CD4-positive, alpha-beta memory T cell (primary cell): ENCODE measurements around the gene METTL27. TPM values are rescaled to one million over a fixed set of nuclear protein-coding genes. Genes with fewer than 3 reads are reported as not detected.

ENCODE experiments used
- CTCF ChIA-PET: fragments of 350-600 bp; sonication (Branson Sonifier 250); formaldehyde crosslinking; loops from one replicate; lab custom pipeline; 2021; ENCODE audit warnings: inconsistent platforms; ENCODE audit not compliant: partially characterized antibody; lab: Charles Lee
- POLR2A ChIA-PET: fragments of 350-600 bp; sonication (Branson Sonifier 250); formaldehyde crosslinking; loops from one replicate; lab custom pipeline; 2021; ENCODE audit not compliant: partially characterized antibody; lab: Charles Lee
- DNase-seq, 5 donors: peaks; one replicate each; pipeline versions ENCODE4 v3.0.0 to v3.0.0-alpha.2; 2020 to 2022; ENCODE audit warnings: mixed read lengths in 1 of 5
- H3K27ac ChIP-seq: one replicate; pipeline ENCODE4 v1.7.0; 2013; ENCODE audit warnings: low read depth, low read length
- H3K27me3 ChIP-seq: 2 replicates; pipeline ENCODE4 v1.7.0; 2013; ENCODE audit warnings: mild to moderate bottlenecking, low read length, moderate library complexity; ENCODE audit not compliant: insufficient read depth
- H3K36me3 ChIP-seq: 2 replicates; pipeline ENCODE4 v1.7.0; 2013; ENCODE audit warnings: mild to moderate bottlenecking, low read length, moderate library complexity; ENCODE audit not compliant: insufficient read depth
- H3K4me1 ChIP-seq: 2 replicates; pipeline ENCODE4 v1.7.0; 2013; ENCODE audit warnings: mild to moderate bottlenecking, low read length, moderate library complexity; ENCODE audit not compliant: insufficient read depth
- H3K4me3 ChIP-seq, 2 donors: one replicate each; pipeline ENCODE4 v1.7.0; 2013; ENCODE audit warnings: low read length in 2 of 2, mild to moderate bottlenecking in 1 of 2
- H3K9me3 ChIP-seq, 2 donors: one replicate each; pipeline ENCODE4 v1.7.0; 2013; ENCODE audit warnings: low read length in 2 of 2, control low read depth in 1 of 2; ENCODE audit not compliant: control insufficient read depth in 1 of 2
- H3K27ac Mint-ChIP-seq, 7 donors: one replicate each; pipeline ENCODE4 v1.8.0; 2020 to 2021; ENCODE audit warnings: mixed read lengths in 7 of 7, mild to moderate bottlenecking in 6 of 7, inconsistent platforms in 3 of 7, moderate library complexity in 3 of 7
- H3K27me3 Mint-ChIP-seq, 2 donors: one replicate each; pipeline ENCODE4 v1.8.0; 2020 to 2021; ENCODE audit warnings: mixed read lengths in 2 of 2
- H3K36me3 Mint-ChIP-seq, 2 donors: one replicate each; pipeline ENCODE4 v1.8.0; 2020 to 2021; ENCODE audit warnings: mixed read lengths in 2 of 2, inconsistent platforms in 1 of 2, mild to moderate bottlenecking in 1 of 2
- H3K4me1 Mint-ChIP-seq, 4 donors: one replicate each; pipeline ENCODE4 v1.8.0; 2020 to 2021; ENCODE audit warnings: mixed read lengths in 4 of 4, mild to moderate bottlenecking in 1 of 4
- H3K4me3 Mint-ChIP-seq, 8 donors: one replicate each; pipeline ENCODE4 v1.8.0; 2020 to 2021; ENCODE audit warnings: mixed read lengths in 8 of 8, mild to moderate bottlenecking in 7 of 8, moderate library complexity in 6 of 8, inconsistent platforms in 3 of 8
- H3K9me3 Mint-ChIP-seq, 8 donors: one replicate each; pipeline ENCODE4 v1.8.0; 2020 to 2021; ENCODE audit warnings: mixed read lengths in 8 of 8, mild to moderate bottlenecking in 5 of 8, inconsistent platforms in 3 of 8, moderate library complexity in 1 of 8
- intact Hi-C: fragments of 100-400 bp; cut with micrococcal nuclease; formaldehyde crosslinking; loops from one replicate; pipeline ENCODE4 v1.15.1; 2023
- polyA plus RNA-seq, 2 donors: library from polyadenylated mRNA; unstranded; fragments of 300-500 nt; fragmentation: Illumina TruSeq; gene quantifications; one replicate each; pipeline ENCODE4 v1.2.3, GENCODE V29; 2021
- total RNA-seq, 2 experiments: library from RNA; stranded (reverse); gene quantifications; one replicate each; pipeline ENCODE4 v1.2.3, GENCODE V29; 2021

METTL27 gene
- total and polyA plus RNA-seq, 4 experiments from 2014 or later = 0.49 to 7.6 (median 6.1) TPM; not detected in 1

DNA sequence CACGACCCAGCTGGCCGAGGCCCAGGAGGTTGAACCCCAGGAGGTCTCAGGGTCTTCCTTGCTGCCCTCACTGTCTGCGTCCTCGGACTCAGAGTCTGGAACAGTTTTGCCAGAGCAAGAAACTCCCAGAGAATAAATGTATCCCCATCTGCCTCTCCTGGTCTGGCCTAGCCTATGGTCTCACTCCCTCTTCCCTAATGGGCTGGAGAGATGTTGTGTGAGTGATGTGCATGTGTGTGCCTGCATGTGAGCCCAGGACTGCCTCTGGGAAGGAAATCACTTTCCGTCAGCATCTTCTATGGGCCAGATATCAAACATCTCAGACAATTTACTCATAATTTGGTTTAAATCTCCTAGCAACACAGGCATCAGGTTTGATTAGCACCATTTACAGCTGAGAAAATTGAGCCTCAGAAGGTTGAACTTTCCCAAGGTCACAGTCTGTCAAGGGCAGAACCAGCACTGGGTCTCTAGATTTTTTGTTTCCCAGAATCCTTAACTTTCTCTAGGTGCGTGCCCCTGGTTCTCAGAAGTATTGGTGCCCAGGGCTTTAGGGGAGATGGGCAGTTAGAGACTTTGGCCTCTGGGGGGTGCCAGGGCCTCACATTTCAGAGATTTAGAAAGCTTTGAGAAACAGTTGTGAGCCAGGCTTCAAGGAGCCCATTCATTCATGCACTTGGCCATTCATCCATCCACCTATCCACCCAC, 23.6 kb upstream of the METTL27 start:
- Histone ChIP-seq H3K4me1 (no peaks in the 10 kb centered on the region), H3K9me3 (no peaks in the 10 kb centered on the region), H3K27me3 (no peaks in the 10 kb centered on the region), H3K36me3 (no peaks in the 10 kb centered on the region), H3K4me3 (no peak overlapping the region), H3K27ac (no peak overlapping the region)
- intact Hi-C loops = no loop called here
- Mint-ChIP-seq H3K27me3 (peaks cover 2 to 3% of the 10 kb centered on the region in 2 donors), H3K36me3 (no peaks in the 10 kb centered on the region), H3K27ac (peak overlapping the region in 1 of 7 donors; percentile 43), H3K4me3 (no peak overlapping the region), H3K9me3 (peaks cover 0 to 1% (median 0%) of the 10 kb centered on the region in 8 donors), H3K4me1 (no peaks in the 10 kb centered on the region)
- no peak for DNase-seq
- ChIA-PET CTCF (interaction anchor here (0.9 to 1.6 kb wide), 2 partner anchors 10 to 40 kb away, joined by 4 to 5 read pairs; no protein-coding TSS in a partner anchor), POLR2A (no interaction called here)

DNA sequence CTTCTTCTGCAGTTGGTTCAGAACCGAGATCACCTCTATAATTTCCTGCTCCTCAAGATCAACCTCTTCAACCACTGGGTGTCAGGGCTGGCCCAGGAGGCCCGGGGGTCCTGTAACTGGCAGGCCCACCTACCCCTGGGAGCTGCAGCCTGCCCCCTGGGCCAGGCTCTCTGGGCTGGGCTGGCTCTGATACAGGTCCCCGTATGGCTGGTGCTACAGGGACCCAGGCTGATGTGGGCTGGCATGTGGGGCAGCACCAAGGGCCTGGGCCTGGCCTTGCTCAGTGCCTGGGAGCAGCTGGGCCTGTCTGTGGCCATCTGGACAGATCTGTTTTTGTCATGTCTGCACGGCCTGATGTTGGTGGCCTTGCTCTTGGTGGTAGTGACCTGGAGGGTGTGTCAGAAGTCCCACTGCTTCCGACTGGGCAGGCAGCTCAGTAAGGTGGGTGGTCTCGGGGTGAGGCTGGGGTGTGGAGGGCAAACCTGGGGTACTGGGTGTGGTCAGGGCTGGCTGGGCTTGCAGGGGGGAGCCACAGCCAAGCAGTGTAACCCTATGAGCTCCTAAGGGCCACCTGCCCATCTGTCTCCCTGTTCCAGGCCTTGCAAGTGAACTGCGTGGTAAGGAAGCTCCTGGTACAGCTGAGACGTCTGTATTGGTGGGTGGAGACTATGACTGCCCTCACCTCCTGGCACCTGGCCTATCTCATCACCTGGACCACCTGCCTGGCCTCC, 22.8 kb upstream of the METTL27 start:
- DNase-seq = no peak
- Histone ChIP-seq H3K4me1 (no peaks in the 10 kb centered on the region), H3K27me3 (no peaks in the 10 kb centered on the region), H3K4me3 (no peak overlapping the region), H3K36me3 (no peaks in the 10 kb centered on the region), H3K27ac (no peak overlapping the region), H3K9me3 (no peaks in the 10 kb centered on the region)
- POLR2A ChIA-PET = no interaction called here
- Mint-ChIP-seq H3K27ac (no peak overlapping the region), H3K9me3 (peaks cover 0 to 1% (median 0%) of the 10 kb centered on the region in 8 donors), H3K36me3 (no peaks in the 10 kb centered on the region), H3K4me1 (no peaks in the 10 kb centered on the region), H3K4me3 (no peak overlapping the region), H3K27me3 (peaks cover 2 to 3% of the 10 kb centered on the region in 2 donors)
- CTCF ChIA-PET = interaction anchor here (0.9 to 1.6 kb wide), 2 partner anchors 9 to 39 kb away, joined by 4 to 5 read pairs; no protein-coding TSS in a partner anchor
- intact Hi-C loops = no loop called here

DNA sequence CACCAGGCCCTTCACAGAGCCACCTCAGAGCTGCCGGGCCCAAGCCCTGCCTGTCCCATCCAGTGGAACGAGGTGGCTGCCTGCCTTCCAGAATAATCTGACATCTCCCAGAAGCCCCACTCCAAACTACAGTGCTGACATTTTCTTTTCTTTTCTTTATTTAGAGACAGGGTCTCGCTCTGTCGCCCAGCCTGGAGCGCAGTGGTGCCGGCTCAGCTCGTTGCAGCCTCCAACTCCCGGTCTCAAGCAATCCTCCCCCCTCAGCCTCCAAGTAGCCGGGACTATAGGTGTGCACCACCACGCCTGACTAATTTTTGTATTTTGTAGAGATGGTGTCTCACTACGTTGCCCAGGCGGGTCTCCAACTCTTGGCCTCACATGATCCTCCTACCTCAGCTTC, 19.0 kb upstream of the METTL27 start:
- CTCF ChIA-PET = interaction anchor here (0.7 kb wide), 1 partner anchor 49 kb away, joined by 3 read pairs; no protein-coding TSS in a partner anchor
- H3K9me3 Mint-ChIP-seq = peaks cover 0 to 4% (median 0%) of the 10 kb centered on the region in 8 donors
- H3K9me3 ChIP-seq = no peaks in the 10 kb centered on the region

DNA sequence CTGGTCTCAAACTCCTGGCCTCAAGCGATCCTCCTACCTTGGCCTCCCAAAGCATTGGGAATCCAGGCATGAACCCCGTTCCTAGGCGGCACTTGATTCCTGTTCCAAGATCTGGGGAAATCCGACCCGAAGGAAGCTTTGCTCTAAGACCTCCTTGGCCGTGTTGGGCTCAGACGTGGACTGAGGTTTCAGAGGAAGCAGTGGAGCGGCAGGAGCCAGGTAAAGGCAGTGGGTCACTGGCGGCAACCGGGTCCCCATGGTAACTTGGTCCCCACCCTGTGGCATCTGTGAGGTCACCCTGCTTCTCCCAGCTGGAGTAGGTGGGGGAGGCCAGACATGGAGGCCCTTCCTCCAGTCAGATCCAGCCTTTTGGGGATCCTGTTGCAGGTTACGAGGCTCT, 18.5 kb upstream of the METTL27 start, which contains the start of gene TMEM270:
TMEM270 (plus strand) TSS at position 301 of the 400 bp plus-strand sequence; CDS start at position 337, 36 bp downstream.
- Histone ChIP-seq H3K9me3 (no peaks in the 10 kb centered on the region), H3K27ac (no peak within 1 kb of the TSS), H3K36me3 (no peaks in the 10 kb centered on the region), H3K4me1 (peaks cover 1% of the 10 kb centered on the region), H3K27me3 (no peaks in the 10 kb centered on the region), H3K4me3 (no peak within 1 kb of the TSS)
- POLR2A ChIA-PET = no interaction called here
- DNase-seq = no peak
- Mint-ChIP-seq H3K27me3 (peaks cover 7 to 8% of the 10 kb centered on the region in 2 donors), H3K36me3 (no peaks in the 10 kb centered on the region), H3K4me3 (no peak within 1 kb of the TSS), H3K4me1 (peaks cover 0 to 2% (median under 1%) of the 10 kb centered on the region in 4 donors), H3K27ac (peak within 1 kb of the TSS in 1 of 7 donors; percentile 36), H3K9me3 (peaks cover 0 to 4% (median 0%) of the 10 kb centered on the region in 8 donors)
- intact Hi-C loops = no loop called here
- CTCF ChIA-PET = no interaction called here

More for the DNA sequence above, 19.0 kb upstream of the METTL27 start:
- H3K4me1 ChIP-seq = no peaks in the 10 kb centered on the region
- Mint-ChIP-seq H3K27ac (no peak overlapping the region), H3K27me3 (peaks cover 7 to 8% of the 10 kb centered on the region in 2 donors), H3K4me1 (no peaks in the 10 kb centered on the region), H3K4me3 (no peak overlapping the region), H3K36me3 (no peaks in the 10 kb centered on the region)
- no peaks in the 10 kb centered on the region for H3K36me3 ChIP-seq
- POLR2A ChIA-PET = no interaction called here
- no peak overlapping the region for H3K27ac ChIP-seq
- H3K4me3 ChIP-seq = no peak overlapping the region
- H3K27me3 ChIP-seq = no peaks in the 10 kb centered on the region
- DNase-seq = no peak
- intact Hi-C loops = no loop called here

DNA sequence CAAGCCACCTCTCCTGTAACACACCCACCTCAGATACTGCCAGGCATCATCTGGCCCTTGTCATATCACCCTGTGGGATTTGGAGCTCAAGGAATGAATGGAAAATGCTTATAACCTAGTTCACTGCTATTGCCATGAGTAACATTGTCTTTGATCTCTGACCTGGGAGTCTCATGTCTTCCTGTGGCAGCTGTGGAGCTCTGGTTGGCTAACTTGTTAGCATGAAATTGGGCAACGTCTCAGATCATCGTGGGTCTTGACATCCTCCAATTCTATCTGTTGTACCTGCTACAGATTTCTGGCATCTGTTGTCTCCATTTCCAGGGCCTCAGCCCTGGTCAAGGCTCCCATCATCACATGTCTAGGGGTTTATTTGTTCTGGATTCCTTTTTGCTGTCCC, 16.5 kb upstream of the METTL27 start:
- Mint-ChIP-seq H3K27me3 (peaks cover 9 to 11% of the 10 kb centered on the region in 2 donors), H3K27ac (no peak overlapping the region), H3K4me3 (no peak overlapping the region), H3K4me1 (peaks cover 0 to 5% (median 1%) of the 10 kb centered on the region in 4 donors), H3K36me3 (no peaks in the 10 kb centered on the region), H3K9me3 (peaks cover 0 to 4% (median 0%) of the 10 kb centered on the region in 8 donors)
- peaks cover 8% of the 10 kb centered on the region for H3K4me1 ChIP-seq
- DNase-seq = no peak
- ChIA-PET POLR2A (no interaction called here), CTCF (interaction anchor here (0.7 to 6.4 kb wide), 3 partner anchors 32 to 172 kb away, joined by 3 to 72 read pairs (median 51); no protein-coding TSS in a partner anchor)
- H3K9me3 ChIP-seq = no peaks in the 10 kb centered on the region
- H3K36me3 ChIP-seq = no peaks in the 10 kb centered on the region
- no peaks in the 10 kb centered on the region for H3K27me3 ChIP-seq
- no peak overlapping the region for H3K27ac ChIP-seq
- intact Hi-C loops = no loop called here
- H3K4me3 ChIP-seq = no peak overlapping the region

DNA sequence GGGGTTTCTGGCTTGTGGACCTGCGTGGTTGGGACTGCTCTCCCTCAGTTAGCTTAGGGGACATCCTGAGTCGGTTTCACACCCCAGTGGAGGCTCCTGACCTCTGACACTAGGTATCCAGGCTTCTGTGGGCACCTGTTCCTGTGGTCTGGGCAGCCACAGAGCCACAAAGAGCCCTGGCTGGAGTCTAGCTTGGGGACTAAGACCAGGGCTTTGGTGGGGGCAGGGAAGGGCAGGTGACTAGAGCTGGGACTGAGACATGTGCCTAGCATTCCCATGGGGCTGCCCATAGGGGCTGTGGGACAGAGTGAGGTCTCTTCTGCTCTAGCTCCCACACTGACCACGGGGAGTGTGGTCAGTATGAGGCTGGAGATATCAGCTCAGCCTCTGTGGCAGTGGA, 14.6 kb upstream of the METTL27 start:
- DNase-seq = no peak
- Mint-ChIP-seq H3K4me3 (peak overlapping the region in 1 of 8 donors; percentile 15), H3K4me1 (peaks cover 1 to 5% (median 2%) of the 10 kb centered on the region in 4 donors), H3K27me3 (peaks cover 9 to 13% of the 10 kb centered on the region in 2 donors), H3K36me3 (no peaks in the 10 kb centered on the region), H3K27ac (no peak overlapping the region), H3K9me3 (peaks cover 0 to 4% (median 0%) of the 10 kb centered on the region in 8 donors)
- POLR2A ChIA-PET = no interaction called here
- CTCF ChIA-PET = interaction anchor here (0.7 to 6.4 kb wide), 9 partner anchors 14 to 250 kb away, joined by 3 to 72 read pairs (median 6); partner anchors contain the start of gene METTL27
- H3K9me3 ChIP-seq = no peaks in the 10 kb centered on the region
- no peaks in the 10 kb centered on the region for H3K27me3 ChIP-seq
- H3K36me3 ChIP-seq = no peaks in the 10 kb centered on the region
- H3K27ac ChIP-seq = no peak overlapping the region
- H3K4me3 ChIP-seq = no peak overlapping the region
- intact Hi-C loops = no loop called here
- peaks cover 8% of the 10 kb centered on the region for H3K4me1 ChIP-seq

DNA sequence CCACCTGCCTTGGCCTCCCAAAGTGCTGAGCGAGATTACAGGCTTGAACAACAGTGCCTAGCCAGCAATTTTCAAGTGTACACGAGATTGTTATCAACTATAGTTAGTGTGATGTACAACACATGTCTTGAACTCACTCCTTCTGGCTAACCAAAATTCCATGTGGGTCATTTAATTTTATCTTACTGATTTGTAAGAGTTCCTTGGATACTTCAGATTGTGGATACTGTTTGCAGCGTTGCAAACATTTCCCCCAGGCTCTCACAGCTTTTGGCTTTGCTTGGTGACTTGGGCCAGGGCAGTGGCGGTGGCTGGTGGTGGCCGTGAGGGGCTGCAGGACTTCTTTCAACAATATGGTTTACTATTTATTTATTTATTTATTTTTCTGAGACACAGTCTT, 10.2 kb upstream of the METTL27 start:
- Histone ChIP-seq H3K9me3 (no peaks in the 10 kb centered on the region), H3K4me1 (peaks cover 17% of the 10 kb centered on the region), H3K27me3 (no peaks in the 10 kb centered on the region), H3K4me3 (no peak overlapping the region), H3K27ac (no peak overlapping the region), H3K36me3 (no peaks in the 10 kb centered on the region)
- H3K27me3 Mint-ChIP-seq = peaks cover 3 to 11% of the 10 kb centered on the region in 2 donors
- H3K4me1 Mint-ChIP-seq = peaks cover 6 to 17% (median 11%) of the 10 kb centered on the region in 4 donors
- intact Hi-C loops = no loop called here
- H3K27ac Mint-ChIP-seq = no peak overlapping the region
- no peak overlapping the region for H3K4me3 Mint-ChIP-seq
- ChIA-PET POLR2A (no interaction called here), CTCF (interaction anchor here (1.1 kb wide), 1 partner anchor 38 kb away, joined by 3 read pairs; no protein-coding TSS in a partner anchor)
- no peaks in the 10 kb centered on the region for H3K36me3 Mint-ChIP-seq
- peaks cover 0 to 1% (median 0%) of the 10 kb centered on the region in 8 donors for H3K9me3 Mint-ChIP-seq
- no peak for DNase-seq
